Measurements from ENCODE around the gene C5orf47.

GRCh38 chr5:173954671-173955521 is 34.1 kb upstream of the C5orf47 start:
- TF ChIP-seq CTCF (IDR thresholded peaks at IDR 0.05 in 8 of 11, conservative IDR thresholded peaks at IDR 0.05 in 3 of 11) (no peak), POLR2A (IDR thresholded peaks at IDR 0.05) (no peak), POLR2AphosphoS5 (IDR thresholded peaks at IDR 0.05) (no peak)

All from spleen (tissue), 7 donors.